DOHH2 (cell line): ENCODE data around the gene SLC6A3.

ENCODE experiments used
- CTCF ChIP-seq: fragments of 200-600 bp; sonication (generic); IDR thresholded peaks from one replicate; pipeline ENCODE4 v1.5.1; 2014; ENCODE audit warnings: antibody characterized with exemption, mild to moderate bottlenecking, low read depth, low read length; ENCODE audit not compliant: poor library complexity, severe bottlenecking
- EZH2phosphoT487 ChIP-seq: fragments of 200-600 bp; sonication (generic); IDR thresholded peaks from 2 replicates; pipeline ENCODE4 v1.6.1; 2017; ENCODE audit warnings: borderline replicate concordance, mild to moderate bottlenecking, antibody characterized with exemption, low read length, moderate library complexity, mixed read lengths

GRCh38 chr5:1472964-1473628 lies 27.9 kb upstream of the SLC6A3 start:
- TF ChIP-seq CTCF (no peak), EZH2phosphoT487 (no peak)
